Measurements from ENCODE around the gene BDH2.

Gene BDH2

DNA sequence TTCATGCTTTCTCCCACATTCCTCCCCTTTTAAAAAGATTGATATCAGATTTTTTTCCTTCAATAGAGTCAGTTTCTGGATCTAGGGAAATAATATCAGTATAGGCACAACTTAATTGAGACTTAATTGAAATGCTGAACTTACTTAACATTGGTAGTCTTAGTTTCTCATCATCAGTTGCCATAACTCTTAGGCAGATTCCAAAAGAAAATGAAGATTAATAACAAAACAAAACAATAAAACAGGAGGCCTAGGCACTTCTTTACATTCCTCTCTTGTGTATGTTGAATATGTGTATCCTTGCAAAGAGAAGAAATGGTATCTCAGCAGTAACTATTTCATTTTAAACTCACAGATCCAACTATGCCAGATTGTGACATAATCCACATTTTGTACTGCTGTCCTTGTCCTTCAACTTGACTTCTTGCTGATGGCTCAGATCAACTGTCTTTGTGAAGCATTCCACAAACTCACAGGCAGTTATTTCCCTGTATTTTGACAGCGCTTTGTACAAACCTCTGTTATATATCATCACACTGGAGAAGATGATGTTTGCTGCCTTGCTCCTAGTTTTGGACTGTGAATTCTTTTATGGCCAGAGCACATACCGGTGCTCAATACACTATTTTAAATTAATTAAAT is 14.0 kb downstream of the BDH2 start:
- DNase-seq (ENCODE audit: low read depth in 4 of 4, low spot score in 1 of 4), result no peak

GRCh38 chr4:103079621-103080020 is 20.0 kb downstream of the BDH2 start:
- DNase-seq (ENCODE audit: low read depth in 4 of 4, low spot score in 1 of 4), result no peak

- no peak for DNase-seq (ENCODE audit: low read depth in 4 of 4, low spot score in 1 of 4)
Measured at GRCh38 chr4:103076747-103077347, 22.8 kb downstream of the BDH2 start, which contains the start of gene SLC9B2. SLC9B2 (minus strand) TSS chr4:103076761; CDS start chr4:103067550, 9,211 bp downstream.

DNA sequence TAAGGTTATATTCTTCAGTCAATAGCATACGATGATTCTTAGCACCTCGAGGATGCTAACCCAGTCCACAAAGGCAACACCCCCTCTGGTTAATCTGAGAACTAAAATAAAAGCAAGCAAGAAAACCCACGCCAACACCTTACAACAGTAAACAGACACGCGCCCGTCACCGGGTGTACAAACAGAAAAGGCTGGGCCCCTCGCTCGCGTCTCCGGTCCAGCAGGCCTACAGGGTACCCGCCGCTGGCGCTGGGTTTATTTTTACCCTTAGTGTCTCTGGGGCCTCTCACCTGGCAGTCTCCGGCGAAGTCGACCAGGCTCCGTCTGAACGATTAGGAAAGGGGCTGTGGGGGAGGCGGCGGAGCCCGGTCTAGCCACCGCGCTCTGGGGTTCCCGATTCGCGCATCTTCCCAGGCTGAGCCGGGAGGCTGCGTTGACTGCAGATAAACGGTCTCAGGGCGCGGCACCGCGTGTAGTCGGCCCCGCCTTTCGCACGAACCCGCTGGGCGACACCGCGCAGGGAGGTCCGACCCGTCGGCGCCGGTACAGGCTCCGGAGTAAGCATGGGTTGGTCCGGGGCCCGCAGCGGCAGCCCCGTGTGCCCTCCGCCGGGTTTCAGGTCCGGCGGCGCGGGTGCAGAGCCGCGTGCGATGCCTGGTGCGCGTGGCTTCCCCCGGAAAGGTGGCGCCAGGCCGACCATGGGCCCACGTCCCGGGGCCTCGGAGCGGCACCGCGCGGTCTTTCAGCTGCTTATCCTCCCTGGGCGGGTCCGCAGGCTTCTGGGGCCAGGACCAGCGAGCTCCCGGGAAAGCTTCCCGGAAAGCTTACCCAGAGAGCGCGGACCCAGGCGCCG is 23.5 kb downstream of the BDH2 start:
- peak; percentile 34 to 55 (median 44) for DNase-seq (ENCODE audit: low read depth in 4 of 4, low spot score in 1 of 4)

GRCh38 chr4:103075435-103075893 is 24.2 kb downstream of the BDH2 start:
- DNase-seq (ENCODE audit: low read depth in 4 of 4, low spot score in 1 of 4), result no peak

DNA sequence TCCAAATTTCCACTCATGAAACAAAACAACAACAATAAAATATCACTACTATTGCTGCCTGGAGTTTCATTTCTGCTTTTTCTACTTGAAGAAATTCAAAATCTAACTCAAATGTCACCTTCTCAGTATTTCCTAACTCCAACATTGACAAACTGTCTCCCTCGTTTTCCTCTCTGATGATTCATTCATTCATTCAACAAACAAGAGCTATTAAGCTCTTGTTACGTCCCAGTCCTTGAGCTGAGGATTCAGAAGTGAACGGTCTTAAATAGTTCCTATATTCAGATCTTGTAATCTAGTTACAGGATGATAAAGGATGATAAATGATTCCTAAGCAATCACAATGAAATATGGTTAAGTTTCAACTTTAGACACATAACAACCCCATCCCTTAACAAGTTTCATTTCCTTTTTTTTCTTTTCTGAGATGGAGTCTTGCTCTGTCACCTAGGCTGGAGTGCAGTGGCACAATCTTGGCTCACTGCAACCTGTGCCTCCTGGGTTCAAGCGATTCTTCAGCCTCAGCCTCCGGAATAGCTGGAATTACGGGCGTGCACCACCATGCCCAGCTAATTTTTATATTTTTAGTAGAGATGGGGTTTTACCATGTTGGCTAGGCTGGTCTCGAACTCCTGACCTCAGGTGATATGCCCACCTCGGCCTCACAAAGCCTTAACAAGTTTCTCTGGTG is 24.7 kb downstream of the BDH2 start:
- no peak for DNase-seq (ENCODE audit: low read depth in 4 of 4, low spot score in 1 of 4)

- DNase-seq (ENCODE audit: low read depth in 4 of 4, low spot score in 1 of 4), result no peak
Measured at GRCh38 chr4:103073792-103074438, 25.7 kb downstream of the BDH2 start.

- no peak for DNase-seq (ENCODE audit: low read depth in 4 of 4, low spot score in 1 of 4)
Measured at GRCh38 chr4:103067841-103068547, 31.6 kb downstream of the BDH2 start.

DNA sequence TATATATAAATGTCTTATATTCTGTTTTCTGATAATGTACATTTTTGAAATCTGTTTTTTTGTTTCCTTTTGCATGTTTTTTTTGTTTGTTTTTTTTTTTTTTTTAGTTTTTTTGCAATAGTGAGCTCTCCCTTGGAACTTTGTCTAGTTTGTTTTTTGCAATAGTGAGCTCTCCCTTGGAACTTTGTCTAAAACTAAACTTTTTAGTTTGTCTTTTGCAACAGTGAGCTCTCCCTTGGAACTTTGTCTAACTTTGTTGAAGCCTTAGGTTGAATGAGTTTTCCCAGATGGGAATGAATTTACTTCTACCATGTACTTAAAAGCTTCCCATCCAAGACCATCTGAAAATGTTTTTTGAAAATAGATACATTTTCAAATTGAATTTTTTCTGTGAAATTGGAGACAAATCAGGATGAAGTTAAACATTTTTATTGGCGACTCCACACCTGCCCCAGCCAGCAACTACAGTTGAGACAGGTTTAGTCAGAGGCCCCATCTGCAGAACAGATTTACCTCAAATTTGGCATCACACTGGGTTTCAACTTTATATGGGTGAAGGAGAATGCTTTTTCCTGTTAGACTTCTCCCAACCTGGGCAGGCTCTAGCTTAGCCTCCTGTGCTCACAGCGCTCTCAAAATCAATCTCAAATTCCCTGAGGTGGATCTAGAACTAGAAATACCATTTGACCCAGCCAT is 39.0 kb downstream of the BDH2 start:
- DNase-seq (ENCODE audit: low read depth in 4 of 4, low spot score in 1 of 4), result no peak

- DNase-seq (ENCODE audit: low read depth in 4 of 4, low spot score in 1 of 4), result no peak
Measured at GRCh38 chr4:103054030-103054429, 45.6 kb downstream of the BDH2 start.

DNA sequence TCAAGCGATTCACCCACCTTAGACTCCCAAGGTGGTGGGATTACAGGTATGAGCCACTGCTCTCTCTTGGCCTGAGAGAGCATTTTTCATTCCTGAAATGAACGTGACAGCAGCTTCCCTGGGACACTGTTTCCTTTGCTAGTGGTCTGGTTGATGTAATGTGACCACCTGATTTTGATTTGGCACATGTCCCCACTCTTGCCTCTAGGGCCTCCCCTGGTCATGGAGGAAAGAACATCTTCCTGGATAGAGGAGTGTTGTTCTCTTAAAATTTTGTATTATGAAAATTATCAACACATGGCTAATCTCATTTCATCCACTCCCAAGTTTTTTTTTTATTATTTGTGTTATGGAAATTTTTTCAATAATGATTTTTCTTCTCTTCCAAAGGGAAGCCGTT is 46.9 kb downstream of the BDH2 start:
- DNase-seq (ENCODE audit: low read depth in 4 of 4, low spot score in 1 of 4), result no peak

- DNase-seq (ENCODE audit: low read depth in 4 of 4, low spot score in 1 of 4), result no peak
Measured at GRCh38 chr4:103052145-103052544, 47.5 kb downstream of the BDH2 start.

GRCh38 chr4:103050736-103051436 is 48.7 kb downstream of the BDH2 start:
- no peak for DNase-seq (ENCODE audit: low read depth in 4 of 4, low spot score in 1 of 4)

GRCh38 chr4:103046416-103047290 is 53.0 kb downstream of the BDH2 start:
- no peak for DNase-seq (ENCODE audit: low read depth in 4 of 4, low spot score in 1 of 4)

DNA sequence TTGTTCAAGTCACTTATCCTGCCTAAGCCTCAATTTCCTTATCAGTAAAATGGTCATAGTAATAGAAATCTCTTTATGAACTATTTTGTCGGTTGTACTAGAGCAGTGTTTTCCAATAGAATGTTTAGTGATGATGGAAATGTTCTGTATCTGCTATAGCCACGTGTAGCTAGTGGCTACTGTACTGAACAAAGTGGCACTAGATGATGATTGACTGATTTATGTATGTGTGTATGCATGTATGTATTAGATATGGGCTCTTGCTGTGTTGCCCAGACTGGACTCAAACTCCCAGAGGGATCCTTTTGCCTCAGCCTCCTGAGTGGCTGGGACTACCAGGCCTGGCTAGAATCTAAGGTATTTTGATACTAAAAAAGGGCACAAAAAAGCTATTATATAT is 55.5 kb downstream of the BDH2 start:
- no peak for DNase-seq (ENCODE audit: low read depth in 4 of 4, low spot score in 1 of 4)

DNA sequence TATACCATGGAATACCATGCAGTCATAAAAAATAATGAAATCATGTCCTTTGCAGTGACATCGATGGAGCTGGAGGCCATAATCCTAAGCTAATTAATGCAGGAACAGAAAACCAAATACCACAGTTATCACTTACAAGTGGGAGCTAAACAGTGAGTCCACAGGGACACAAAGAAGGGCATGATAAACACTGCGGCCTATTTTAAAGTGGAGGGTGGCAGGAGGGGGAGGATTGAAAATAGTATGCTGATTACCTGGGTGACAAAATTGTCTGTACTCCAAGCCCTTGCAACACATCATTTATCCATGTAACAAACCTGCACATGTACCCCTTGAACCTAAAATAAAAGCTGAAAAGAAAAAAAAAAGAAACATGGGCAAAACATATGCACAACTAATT is 63.5 kb downstream of the BDH2 start:
- no peak for DNase-seq (ENCODE audit: low read depth in 4 of 4, low spot score in 1 of 4)

DNA sequence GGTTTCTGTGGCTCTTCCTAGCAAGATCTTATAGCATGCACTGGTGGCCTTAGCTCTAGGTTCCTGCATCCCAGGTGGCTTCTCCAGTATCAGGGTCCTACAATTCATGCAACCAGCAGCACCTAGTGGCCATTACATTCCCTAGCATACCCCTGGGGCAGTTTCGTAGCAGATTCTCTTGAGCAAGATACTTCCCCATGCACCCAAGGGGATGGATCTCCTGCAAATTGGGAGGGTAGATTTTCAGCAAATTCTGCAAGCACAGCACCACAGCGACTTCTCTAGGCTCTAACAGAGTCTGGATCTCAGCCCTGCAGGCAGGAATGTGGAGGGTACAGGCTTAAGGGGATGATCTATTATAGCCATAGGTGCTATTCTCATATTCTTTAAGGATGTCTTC is 67.1 kb downstream of the BDH2 start:
- DNase-seq (ENCODE audit: low read depth in 4 of 4, low spot score in 1 of 4), result no peak

- no peak for DNase-seq (ENCODE audit: low read depth in 4 of 4, low spot score in 1 of 4)
Measured at GRCh38 chr4:103030791-103031190, 68.8 kb downstream of the BDH2 start.

Measured in stimulated activated CD4-positive, alpha-beta T cell treated with anti-CD3 and anti-CD28 coated beads, Interleukin-1b, Interleukin-23, amount 100 ng/mL, for 24 hours (primary cell).